Adrenal gland (tissue), 12 donors: ENCODE data around the gene HAVCR2. TPM values are rescaled to one million over a fixed set of nuclear protein-coding genes. Genes with fewer than 3 reads are reported as not detected.
A peak's percentile ranks its signal among the peaks of the same experiment; 100 is the strongest.

Source experiments
- DNase-seq, 7 donors: peaks; one replicate each; pipeline ENCODE4 v3.0.0-alpha.2; 2019 to 2020
- H3K27ac ChIP-seq, 5 donors: fragments of 200-600 bp; sonication (generic) in 4 of 5; 1 replicate in 3 of 5; 2 replicates in 2 of 5; pipeline versions ENCODE4 v1.5.1 to v1.8.0; 2016 to 2020; ENCODE audit warnings: mild to moderate bottlenecking in 1 of 5
- H3K27me3 ChIP-seq: fragments of 200-600 bp; 2 replicates; pipeline ENCODE4 v1.8.0; 2021
- H3K36me3 ChIP-seq, 2 donors: fragments of 200-600 bp; replicated peaks in 1 of 2; 1 replicate in 1 of 2; 2 replicates in 1 of 2; pipeline versions ENCODE4 v1.5.1 to v1.8.0; 2018 to 2022
- H3K4me1 ChIP-seq, 2 donors: fragments of 200-600 bp; replicated peaks in 1 of 2; 1 replicate in 1 of 2; 2 replicates in 1 of 2; pipeline versions ENCODE4 v1.5.1 to v1.8.0; 2018 to 2021
- H3K4me3 ChIP-seq, 4 donors: fragments of 200-600 bp; sonication (generic) in 3 of 4; one replicate each; pipeline ENCODE4 v1.5.1; 2016 to 2018
- H3K9me3 ChIP-seq, 3 donors: fragments of 200-600 bp; sonication (generic) in 1 of 3; replicated peaks in 1 of 3; 1 replicate in 2 of 3; 2 replicates in 1 of 3; pipeline versions ENCODE4 v1.5.1 to v1.8.0; 2016 to 2021
- CTCF ChIP-seq, 6 experiments: fragments of 450-650 bp in 4 of 6; fragments of 200-600 bp in 2 of 6; sonication (generic) in 1 of 6; IDR thresholded peaks; 1 replicate in 5 of 6; 2 replicates in 1 of 6; pipeline versions ENCODE4 v1.5.1 to v1.8.0; 2016 to 2021; ENCODE audit warnings: antibody characterized with exemption in 6 of 6, mild to moderate bottlenecking in 2 of 6, moderate library complexity in 1 of 6
- POLR2A ChIP-seq, 2 donors: fragments of 450-650 bp; IDR thresholded peaks; one replicate each; pipeline ENCODE4 v1.6.1; 2017; ENCODE audit warnings: antibody characterized with exemption in 2 of 2, mild to moderate bottlenecking in 2 of 2, moderate library complexity in 1 of 2
- WGBS, 4 donors: extraction: QIAGEN DNeasy Blood & Tissue Kit in 2 of 4; methylation state at CpG; one replicate each; pipeline versions ENCODE4 v1.1.5 to v1.1.7; 2013 to 2017; 5-methylcytosine and 5-hydroxymethylcytosine counted together
- intact Hi-C, 2 donors: fragments of 100-400 bp; cut with DNase I; formaldehyde crosslinking; loops; one replicate each; pipeline versions ENCODE4 v1.14.1 to v1.15.0; 2022 to 2023
- polyA plus RNA-seq, 3 donors: library from polyadenylated mRNA; stranded (reverse); fragments of 200-250 nt in 2 of 3; fragments of 350-450 nt in 1 of 3; fragmentation: Illumina TruSeq in 1 of 3; extraction: RNeasy Lipid Tissue Mini Kit (QIAGEN cat#74804) in 1 of 3; gene quantifications; one replicate each; pipeline ENCODE4 v1.2.3, GENCODE V29; 2013 to 2014
- total RNA-seq, 9 donors: library from RNA; depleted of rRNA in 4 of 9; stranded (reverse); fragments of >200 nt in 4 of 9; fragments of 120-200 nt in 1 of 9; fragmentation: NEBNext Ultra II Directional in 1 of 9; extraction: Animal tissue kit (Norgen Biotek cat#: 25700) in 1 of 9; gene quantifications; one replicate each; pipeline versions ENCODE4 v1.1.0 to v1.2.4, GENCODE V29; 2013 to 2023
- donor health status: healthy with polysubstance abuse.
- donor health status: Bipolar disorder and iron deficiency.
- donor health status: DM: yes; HTN: yes; CAD: no.
- donor health status: DM: no; HTN: no; CAD: no.
- donor health status: DM: no; HTN: no; CAD: no.
- donor health status: DM: yes; HTN: yes; CAD: no.

Gene HAVCR2
- total and polyA plus RNA-seq, 12 donors, result 2.4 to 48.6 (median 11.8) TPM

- TF ChIP-seq POLR2A (IDR thresholded peaks at IDR 0.05) (no peak), CTCF (IDR thresholded peaks at IDR 0.05) (no peak)
- Histone ChIP-seq H3K27me3 (no peaks in the 10 kb centered on the region), H3K4me3 (no peak overlapping the region), H3K9me3 (no peaks in the 10 kb centered on the region), H3K4me1 (peaks cover 15% of the 10 kb centered on the region in 2 donors), H3K36me3 (no peaks in the 10 kb centered on the region), H3K27ac (peak overlapping the region in 3 of 5 donors; percentile 54 to 83 (median 69))
- intact Hi-C loops, result no loop called here
- 44 to 56% (median 51%) methylated on average over 2 of the region's 2 CpGs for WGBS, 4 donors
- peak; percentile 37 to 79 (median 61) for DNase-seq
Measured at GRCh38 chr5:157100140-157100679, 8.6 kb downstream of the HAVCR2 start.

GRCh38 chr5:157088342-157088990 lies 20.4 kb downstream of the HAVCR2 start:
- TF ChIP-seq POLR2A (IDR thresholded peaks at IDR 0.05) (no peak), CTCF (IDR thresholded peaks at IDR 0.05) (no peak)

GRCh38 chr5:157086751-157087359 lies 22.0 kb downstream of the HAVCR2 start:
- TF ChIP-seq POLR2A (IDR thresholded peaks at IDR 0.05) (no peak), CTCF (IDR thresholded peaks at IDR 0.05) (no peak)
- intact Hi-C loops, result no loop called here
- Histone ChIP-seq H3K4me3 (no peak overlapping the region), H3K36me3 (no peaks in the 10 kb centered on the region), H3K4me1 (no peaks in the 10 kb centered on the region), H3K27me3 (no peaks in the 10 kb centered on the region), H3K9me3 (no peaks in the 10 kb centered on the region), H3K27ac (no peak overlapping the region)
- 87 to 91% (median 89%) methylated on average over 8 of the region's 8 CpGs for WGBS, 4 donors
- DNase-seq, result no peak

More at GRCh38 chr5:157088342-157088990, 20.4 kb downstream of the HAVCR2 start:
- Histone ChIP-seq H3K27me3 (no peaks in the 10 kb centered on the region), H3K4me1 (no peaks in the 10 kb centered on the region), H3K4me3 (no peak overlapping the region), H3K27ac (no peak overlapping the region), H3K9me3 (no peaks in the 10 kb centered on the region), H3K36me3 (no peaks in the 10 kb centered on the region)
- DNase-seq, result no peak
- 83 to 89% (median 86%) methylated on average over 3 of the region's 3 CpGs for WGBS, 4 donors
- intact Hi-C loops, result no loop called here

GRCh38 chr5:157085930-157086329 lies 22.9 kb downstream of the HAVCR2 start:
- TF ChIP-seq CTCF (IDR thresholded peaks at IDR 0.05) (no peak), POLR2A (IDR thresholded peaks at IDR 0.05) (no peak)
- DNase-seq, result no peak
- no peak overlapping the region for H3K4me3 ChIP-seq
- H3K36me3 ChIP-seq, result no peaks in the 10 kb centered on the region
- no peak overlapping the region for H3K27ac ChIP-seq
- no peaks in the 10 kb centered on the region for H3K9me3 ChIP-seq
- 65 to 85% (median 76%) methylated on average over 4 of the region's 4 CpGs for WGBS, 4 donors
- H3K4me1 ChIP-seq, result no peaks in the 10 kb centered on the region
- no peaks in the 10 kb centered on the region for H3K27me3 ChIP-seq
- intact Hi-C loops, result no loop called here
